ENCODE measurements around the gene RNU1-2. TPM values are rescaled to one million over a fixed set of nuclear protein-coding genes. Genes with fewer than 3 reads are reported as not detected.
"Not testable (repeated sequence)": the region's sequence is repeated elsewhere in the genome, so short reads cannot be mapped to it uniquely, and the experiment has no call there.

Gene RNU1-2
- total RNA-seq, 1 donor from 2014 or later: 3,526 TPM

GRCh38 chr1:16899020-16899419, 3.2 kb downstream of the RNU1-2 start:
- H3K9me3 Mint-ChIP-seq; H3K36me3 Mint-ChIP-seq (ENCODE audit: low read depth); H3K4me3 Mint-ChIP-seq; intact Hi-C loops (cut with micrococcal nuclease); CTCF ChIA-PET; H3K27me3 Mint-ChIP-seq; DNase-seq; ATAC-seq (ENCODE audit: low read depth); H3K27ac Mint-ChIP-seq: not testable (repeated sequence)
- POLR2A ChIA-PET: interaction anchor here (0.7 kb wide), 1 partner anchor 287 kb away, joined by 4 read pairs; no protein-coding TSS in a partner anchor
- H3K4me1 Mint-ChIP-seq: peaks cover 60% of the 10 kb centered on the region

GRCh38 chr1:16900751-16901150, 5.0 kb downstream of the RNU1-2 start:
- H3K27ac Mint-ChIP-seq: peak overlapping the region; percentile 76
- CTCF ChIA-PET: no interaction called here
- no peak overlapping the region for H3K4me3 Mint-ChIP-seq
- ATAC-seq (ENCODE audit: low read depth): no peak
- H3K9me3 Mint-ChIP-seq: no peaks in the 10 kb centered on the region
- no peak for DNase-seq
- TF ChIP-seq CTCF (IDR thresholded peaks at IDR 0.05): no peak
- intact Hi-C loops (cut with micrococcal nuclease): no loop called here
- no peaks in the 10 kb centered on the region for H3K27me3 Mint-ChIP-seq
- H3K4me1 Mint-ChIP-seq: peaks cover 57% of the 10 kb centered on the region
- no peaks in the 10 kb centered on the region for H3K36me3 Mint-ChIP-seq (ENCODE audit: low read depth)
- POLR2A ChIA-PET: no interaction called here

GRCh38 chr1:16901371-16901770, 5.6 kb downstream of the RNU1-2 start:
- Mint-ChIP-seq H3K4me1 (peaks cover 53% of the 10 kb centered on the region), H3K4me3 (peak overlapping the region; percentile 20), H3K27ac (peak overlapping the region; percentile 76)
- ATAC-seq (ENCODE audit: low read depth); CTCF ChIA-PET; H3K27me3 Mint-ChIP-seq; H3K9me3 Mint-ChIP-seq; DNase-seq; H3K36me3 Mint-ChIP-seq (ENCODE audit: low read depth); intact Hi-C loops (cut with micrococcal nuclease); POLR2A ChIA-PET: not testable (repeated sequence)

- Mint-ChIP-seq H3K27me3 (no peaks in the 10 kb centered on the region), H3K36me3 (ENCODE audit: low read depth) (no peaks in the 10 kb centered on the region), H3K9me3 (peaks cover 3% of the 10 kb centered on the region), H3K4me3 (no peak overlapping the region), H3K4me1 (peaks cover 43% of the 10 kb centered on the region), H3K27ac (no peak overlapping the region)
- ChIA-PET CTCF (no interaction called here), POLR2A (interaction anchor here (1.5 to 4.0 kb wide), 5 partner anchors 10 to 389 kb away, joined by 9 to 35 read pairs (median 23); partner anchors contain the start of gene RNU1-1)
- no peak for TF ChIP-seq CTCF (IDR thresholded peaks at IDR 0.05)
- ATAC-seq (ENCODE audit: low read depth): no peak
- DNase-seq: no peak
- intact Hi-C loops (cut with micrococcal nuclease): no loop called here
Measured at GRCh38 chr1:16903054-16903453, 7.3 kb downstream of the RNU1-2 start.

- ATAC-seq (ENCODE audit: low read depth): no peak
Measured at GRCh38 chr1:16903458-16903796, 7.6 kb downstream of the RNU1-2 start.

More at GRCh38 chr1:16903458-16903796, 7.6 kb downstream of the RNU1-2 start:
- intact Hi-C loops (cut with micrococcal nuclease): no loop called here
- Mint-ChIP-seq H3K27ac (no peak overlapping the region), H3K4me1 (peaks cover 40% of the 10 kb centered on the region), H3K36me3 (ENCODE audit: low read depth) (no peaks in the 10 kb centered on the region), H3K9me3 (peaks cover 3% of the 10 kb centered on the region), H3K27me3 (no peaks in the 10 kb centered on the region), H3K4me3 (no peak overlapping the region)
- ChIA-PET POLR2A (interaction anchor here (0.6 to 4.0 kb wide), 10 partner anchors 10 to 389 kb away, joined by 3 to 35 read pairs (median 8); partner anchors contain the start of genes NBPF1 and RNU1-1), CTCF (no interaction called here)
- no peak for DNase-seq
- TF ChIP-seq CTCF (IDR thresholded peaks at IDR 0.05): no peak

Measured in activated B cell treated with CpG ODN at 0.5 μM for 24 hours (primary cell).